DMS 273 (cell line): ENCODE measurements around the gene KIF5A.

ENCODE experiments used
- DNase-seq: peaks from one replicate; lab custom pipeline; 2025; ENCODE audit not compliant: unreplicated experiment; lab: John Stamatoyannopoulos, UW

KIF5A gene

DNA sequence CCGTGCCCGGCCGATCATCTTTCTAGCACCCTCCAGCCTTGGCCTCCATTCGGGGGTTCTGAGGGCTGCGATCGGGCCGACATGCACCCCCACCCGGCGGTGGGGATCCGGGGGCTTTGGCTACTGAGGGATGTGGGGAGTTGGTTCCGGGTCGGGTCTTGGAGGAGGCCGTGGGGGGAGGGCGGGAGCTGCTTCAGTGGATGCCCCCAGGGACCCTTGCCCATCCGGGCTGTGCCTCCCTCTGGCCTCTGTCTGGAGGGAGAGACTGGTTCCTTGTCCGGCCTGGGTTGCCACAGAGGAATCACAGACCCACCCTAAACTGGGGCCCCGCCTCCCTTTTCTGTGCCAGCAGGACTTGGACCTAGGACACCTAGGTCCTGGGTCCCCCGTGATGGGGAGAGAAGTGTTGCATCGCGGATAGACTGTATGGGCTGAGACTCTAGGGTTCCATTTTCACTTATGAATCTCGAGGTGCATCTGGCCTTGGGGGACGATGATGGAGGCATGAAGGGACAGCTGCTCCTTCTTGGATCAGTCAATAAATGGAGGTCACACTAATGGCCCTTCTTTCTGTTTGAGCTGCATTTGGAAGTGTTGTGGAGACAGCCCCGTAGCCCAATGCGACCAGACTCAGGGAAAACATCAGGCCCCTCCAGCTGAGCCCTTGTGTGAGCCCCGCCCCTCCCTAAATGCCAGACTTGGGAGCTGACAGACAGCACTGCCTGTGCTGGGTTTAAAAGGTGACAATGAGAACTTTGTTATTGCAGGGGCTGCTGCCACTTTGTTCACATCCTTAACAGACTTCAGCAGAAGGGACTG lies 55.4 kb downstream of the KIF5A start:
- peak; percentile 36 for DNase-seq

- DNase-seq, result no peak
Observed at GRCh38 chr12:57605811-57606311, 56.0 kb downstream of the KIF5A start.

DNA sequence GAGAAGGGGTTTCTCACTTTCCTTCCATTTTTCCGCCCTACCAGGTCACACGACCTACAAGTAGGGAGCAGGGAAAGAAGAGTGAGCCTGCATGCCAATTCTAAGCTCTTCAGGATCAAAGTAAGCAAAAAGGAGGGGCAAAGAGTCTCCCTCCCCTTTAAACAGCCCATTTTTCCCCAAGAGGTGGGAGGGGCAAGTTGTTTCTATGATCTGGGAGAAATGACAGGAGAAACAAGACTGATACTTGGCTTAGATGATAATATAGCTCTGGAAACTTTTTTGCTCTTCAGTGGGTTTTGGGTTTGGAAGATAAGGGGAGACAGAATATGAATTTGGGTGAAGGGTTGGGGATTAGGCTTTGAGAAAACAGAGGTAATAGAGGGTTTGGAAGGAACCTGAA lies 56.6 kb downstream of the KIF5A start:
- no peak for DNase-seq

DNA sequence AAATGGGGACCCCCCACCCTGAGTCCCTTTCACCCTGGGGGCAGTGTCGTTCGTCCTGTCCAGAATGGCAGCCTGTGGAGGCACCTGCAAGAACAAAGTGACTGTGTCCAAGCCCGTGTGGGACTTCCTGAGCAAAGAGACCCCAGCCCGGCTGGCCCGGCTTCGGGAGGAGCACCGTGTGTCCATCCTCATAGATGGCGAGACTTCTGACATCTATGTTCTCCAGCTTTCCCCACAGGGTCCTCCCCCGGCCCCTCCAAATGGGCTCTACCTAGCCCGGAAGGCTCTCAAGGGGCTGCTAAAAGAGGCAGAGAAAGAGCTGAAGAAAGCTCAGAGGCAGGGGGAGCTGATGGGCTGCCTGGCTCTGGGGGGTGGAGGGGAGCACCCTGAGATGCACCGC lies 57.0 kb downstream of the KIF5A start:
- no peak for DNase-seq

DNA sequence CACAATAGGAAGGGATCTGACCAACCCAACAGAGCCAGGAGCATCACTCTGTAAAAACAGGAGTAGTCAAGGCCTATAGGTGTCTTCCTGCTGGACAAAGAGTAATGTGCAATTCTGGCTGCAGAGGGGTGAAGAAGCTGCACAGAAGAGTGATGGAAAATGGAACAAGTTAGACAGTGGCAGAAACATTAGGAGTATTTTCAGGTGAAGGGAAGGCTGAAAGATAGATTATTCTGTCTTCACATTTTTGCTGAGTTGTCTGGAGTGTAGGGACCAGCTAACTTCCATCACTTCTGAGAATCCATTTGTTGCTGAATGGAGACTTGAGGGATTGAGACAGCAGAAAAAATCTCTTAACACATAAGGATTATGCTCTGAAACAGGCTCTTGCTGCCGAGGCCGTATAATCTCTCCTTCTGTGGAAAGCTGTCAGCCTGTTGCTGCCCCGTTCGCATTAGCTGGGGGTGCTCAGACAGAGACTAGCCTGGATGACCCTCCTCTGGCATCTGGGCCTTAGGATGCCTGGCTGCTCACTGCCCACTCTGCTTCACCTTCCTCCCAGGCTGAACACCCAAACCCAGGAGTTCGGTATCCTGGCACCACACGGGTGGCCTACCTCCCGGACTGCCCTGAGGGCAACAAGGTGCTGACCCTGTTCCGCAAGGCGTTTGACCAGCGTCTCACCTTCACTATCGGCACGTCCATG lies 58.3 kb downstream of the KIF5A start:
- DNase-seq, result no peak

DNA sequence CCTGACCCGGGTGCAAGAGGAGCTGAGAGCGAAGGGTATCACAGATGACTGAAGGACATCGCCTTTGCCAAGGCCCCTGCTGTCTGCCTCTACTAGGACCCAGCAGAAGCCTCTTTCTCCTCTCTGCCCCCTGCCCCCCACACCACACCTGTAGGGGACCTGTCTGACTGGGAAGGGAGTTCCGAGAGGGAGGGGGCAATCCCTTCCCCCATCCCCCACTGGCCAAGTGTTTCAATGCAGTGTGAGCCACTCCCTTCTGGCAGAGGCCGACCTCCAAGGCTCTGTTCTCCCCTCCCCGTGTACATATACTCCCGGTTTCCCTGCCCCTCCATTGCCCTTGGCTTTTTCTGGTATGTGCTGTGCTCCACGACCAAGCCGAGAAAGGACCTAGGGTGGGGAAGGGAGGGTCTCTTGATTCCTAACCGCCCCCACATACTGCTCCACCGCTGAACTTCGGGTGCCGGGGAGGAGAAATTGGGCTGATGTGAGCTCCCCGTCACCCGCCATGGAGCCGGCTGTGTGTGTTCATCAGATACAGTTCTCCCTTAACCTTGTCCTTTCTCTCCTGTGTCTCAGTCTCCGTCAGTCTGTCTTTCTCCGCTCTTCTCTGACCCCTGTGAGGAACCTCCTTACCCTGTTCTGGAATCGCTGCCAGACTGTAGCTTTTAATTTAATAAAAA lies 59.4 kb downstream of the KIF5A start:
- DNase-seq, result peak; percentile 9

DNA sequence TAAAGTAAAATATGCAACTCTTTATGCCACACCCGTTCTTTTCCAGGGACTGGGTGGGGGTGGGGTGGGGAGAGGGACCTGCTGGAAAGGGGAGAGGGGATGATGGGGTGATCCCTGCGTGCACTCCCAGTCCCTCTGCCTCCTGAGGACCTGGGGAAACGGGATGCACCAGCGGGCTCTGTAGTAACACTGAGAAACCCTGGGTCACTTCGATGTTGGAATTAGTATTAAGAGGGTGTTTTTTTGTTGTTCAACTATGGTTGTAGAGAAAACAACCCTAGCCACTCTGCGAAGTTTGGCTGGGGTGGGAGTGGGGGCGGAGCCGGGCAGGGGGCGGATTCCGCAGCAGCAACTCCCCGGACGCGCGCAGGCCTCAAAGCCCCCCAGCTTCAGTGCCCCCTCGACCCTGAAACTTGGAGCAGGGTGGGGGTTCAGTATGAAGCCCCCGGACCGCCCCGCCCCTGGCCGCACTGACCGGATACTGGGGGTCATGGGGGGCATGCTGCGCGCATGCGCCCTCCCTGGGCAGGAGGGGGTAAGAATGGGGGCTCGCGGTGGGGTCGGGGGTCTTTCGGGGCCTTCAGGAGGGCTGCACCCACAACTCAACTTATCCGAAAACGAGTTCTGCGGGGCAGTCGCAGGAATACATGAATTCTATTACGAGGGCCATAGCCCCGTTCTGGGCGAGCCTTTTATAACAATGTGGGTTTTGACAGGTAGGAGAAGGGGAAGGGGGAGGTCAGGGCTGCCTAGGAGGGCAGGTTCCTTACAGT lies 60.1 kb downstream of the KIF5A start:
- no peak for DNase-seq

GRCh38 chr12:57610554-57611107 lies 60.8 kb downstream of the KIF5A start:
- DNase-seq, result peak; percentile 28

DNA sequence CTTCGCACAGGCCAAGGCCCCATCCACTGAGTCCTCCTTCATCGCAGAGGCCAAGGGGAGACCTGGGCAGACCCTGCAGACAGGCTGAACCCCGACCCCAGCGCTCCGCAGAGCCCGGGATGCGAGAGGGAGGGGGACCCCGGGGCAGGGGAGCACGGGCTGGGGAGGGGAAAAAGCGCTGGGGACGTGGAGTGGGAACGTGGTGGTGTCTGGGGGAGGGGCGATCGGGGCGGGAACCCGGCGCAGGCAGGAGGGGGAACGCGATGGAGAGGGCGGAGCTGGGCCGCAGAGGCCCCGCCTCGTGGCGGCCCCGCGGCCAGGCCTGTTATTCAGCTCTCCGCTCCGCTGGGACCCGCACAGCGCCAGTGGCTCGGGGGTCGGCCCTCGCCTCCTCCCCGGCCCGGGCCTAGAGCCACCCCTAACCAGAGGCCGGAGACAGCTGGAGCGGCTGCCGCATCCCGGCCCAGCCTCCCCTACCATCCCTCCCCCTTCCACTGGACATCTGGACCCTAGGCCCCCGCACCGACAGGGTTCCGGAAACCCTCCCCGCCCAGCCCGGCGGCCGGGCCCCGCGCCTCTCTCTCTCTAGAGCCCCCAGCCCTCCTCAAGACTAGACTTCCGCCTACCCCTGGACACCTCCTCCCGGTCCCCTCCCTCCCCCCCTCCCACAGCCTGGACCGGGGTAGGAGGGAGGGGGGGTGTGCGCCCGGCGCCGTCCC lies 61.4 kb downstream of the KIF5A start, which contains the start of gene ARHGEF25:
ARHGEF25 (plus strand) TSS at position 328 of the 719 bp plus-strand sequence. CDS start 460 bp downstream, outside the sequence.
- peak; percentile 88 for DNase-seq

- peak; percentile 81 for DNase-seq
Observed at GRCh38 chr12:57611827-57612710, 62.2 kb downstream of the KIF5A start.

- peak; percentile 81 for DNase-seq
Observed at GRCh38 chr12:57612711-57613426, 63.0 kb downstream of the KIF5A start.

GRCh38 chr12:57613427-57614109 lies 63.7 kb downstream of the KIF5A start:
- no peak for DNase-seq

GRCh38 chr12:57614178-57614947 lies 64.5 kb downstream of the KIF5A start:
- peak; percentile 50 for DNase-seq

DNA sequence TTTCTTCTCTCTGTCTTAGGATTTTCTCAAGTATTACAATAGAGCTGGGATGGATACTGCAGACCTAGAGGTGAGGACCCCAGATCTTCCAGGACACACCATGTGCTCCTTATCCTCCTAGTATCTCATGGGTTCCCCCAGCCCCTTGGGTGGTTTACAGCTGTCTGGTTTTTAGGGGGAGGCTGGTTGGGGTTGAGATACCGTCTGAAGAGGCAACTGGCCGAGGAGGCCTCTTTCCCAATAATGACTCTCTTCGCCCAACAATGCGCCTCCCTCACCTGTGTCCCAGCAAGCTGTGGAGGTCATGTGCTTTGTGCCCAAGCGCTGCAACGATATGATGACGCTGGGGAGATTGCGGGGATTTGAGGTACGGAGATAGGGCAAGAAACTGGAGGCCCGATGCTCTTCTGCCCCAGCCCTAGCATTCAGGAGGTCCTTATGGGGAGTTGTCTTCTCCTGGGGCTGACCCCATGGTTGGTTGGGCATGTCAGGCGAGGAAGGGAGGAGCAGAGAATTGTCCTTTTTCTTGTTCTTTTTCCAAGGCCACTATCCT lies 65.2 kb downstream of the KIF5A start:
- DNase-seq, result no peak

- DNase-seq, result no peak
Observed at GRCh38 chr12:57615637-57616036, 65.8 kb downstream of the KIF5A start.

DNA sequence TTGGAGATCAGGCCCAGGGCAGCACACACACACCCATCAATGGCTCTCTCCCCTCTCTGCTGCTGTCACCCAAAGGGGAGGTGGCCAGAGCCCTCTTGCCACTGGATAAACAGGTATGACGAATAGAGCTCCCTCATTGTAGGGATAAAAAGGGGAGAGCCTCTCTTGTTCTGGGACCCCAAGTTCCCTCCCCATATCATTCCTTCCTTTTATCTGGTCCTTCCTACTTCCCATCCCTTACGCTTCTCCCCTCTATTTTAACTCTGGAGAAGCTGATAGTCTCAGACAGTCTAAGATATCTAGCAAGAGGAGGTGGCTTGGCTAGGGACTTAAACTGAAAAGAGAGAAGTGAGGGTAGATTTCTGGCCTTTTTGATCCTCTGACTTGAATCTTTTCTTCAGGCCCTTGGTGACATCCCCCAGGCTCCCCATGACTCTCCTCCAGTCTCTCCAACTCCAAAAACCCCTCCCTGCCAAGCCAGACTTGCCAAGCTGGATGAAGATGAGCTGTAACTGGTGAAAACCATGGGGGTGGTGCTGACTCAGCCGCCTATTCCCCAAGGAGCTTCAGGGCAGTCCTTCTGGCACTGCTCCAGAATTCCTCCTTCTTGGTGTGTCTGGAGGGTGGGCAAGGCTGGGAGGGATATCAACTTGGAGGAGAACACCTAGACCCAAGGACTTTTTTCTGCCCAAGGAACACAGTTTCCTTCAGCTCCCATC lies 66.7 kb downstream of the KIF5A start:
- peak; percentile 10 for DNase-seq
